Ishikawa (cell line): ENCODE data around the gene STEAP1.

Source experiments
- EP300 ChIP-seq: IDR thresholded peaks from 2 replicates; pipeline ENCODE4 v1.6.1; 2012; ENCODE audit warnings: borderline replicate concordance
- NFIC ChIP-seq: IDR thresholded peaks from 2 replicates; pipeline ENCODE4 v1.6.1; 2012
- TAF1 ChIP-seq: IDR thresholded peaks from 2 replicates; pipeline ENCODE4 v1.6.1; 2012; ENCODE audit warnings: low read depth, mild to moderate bottlenecking
- TEAD4 ChIP-seq: IDR thresholded peaks from 2 replicates; pipeline ENCODE4 v1.6.1; 2012
- YY1 ChIP-seq: IDR thresholded peaks from 2 replicates; pipeline ENCODE4 v1.6.1; 2012; ENCODE audit warnings: low read depth
- TF ChIP-seq, protein P1 (sequence below): IDR thresholded peaks from 2 replicates; pipeline ENCODE4 v1.6.1; 2012; ENCODE audit warnings: low read depth, mild to moderate bottlenecking
- TF ChIP-seq, protein P2 (sequence below): IDR thresholded peaks from 2 replicates; pipeline ENCODE4 v1.6.1; 2012

DNA sequence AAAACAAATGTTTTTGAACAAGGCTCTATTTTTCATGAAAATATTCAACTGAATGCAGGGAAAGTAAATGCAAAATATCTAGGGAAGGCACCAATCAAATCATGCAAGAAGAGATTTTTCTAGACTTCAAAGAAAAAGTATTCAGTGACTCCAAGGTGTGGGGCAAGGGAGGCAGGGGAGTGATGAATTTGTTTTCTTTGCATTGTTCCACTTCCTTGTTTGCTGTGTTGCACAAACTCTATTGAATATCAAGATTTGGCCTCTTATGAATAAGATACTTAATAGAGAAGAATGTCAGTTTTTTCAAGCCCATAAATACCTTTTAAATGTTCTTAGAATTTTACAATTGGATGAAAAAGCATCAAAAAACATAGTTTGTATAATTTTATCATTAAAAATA, 26.4 kb downstream of the STEAP1 start:
- TF ChIP-seq TAF1 = no peak
- no peak for TF ChIP-seq YY1
- TF ChIP-seq EP300 = no peak
- no peak for TF ChIP-seq NFIC
- TF ChIP-seq, protein P1, sequence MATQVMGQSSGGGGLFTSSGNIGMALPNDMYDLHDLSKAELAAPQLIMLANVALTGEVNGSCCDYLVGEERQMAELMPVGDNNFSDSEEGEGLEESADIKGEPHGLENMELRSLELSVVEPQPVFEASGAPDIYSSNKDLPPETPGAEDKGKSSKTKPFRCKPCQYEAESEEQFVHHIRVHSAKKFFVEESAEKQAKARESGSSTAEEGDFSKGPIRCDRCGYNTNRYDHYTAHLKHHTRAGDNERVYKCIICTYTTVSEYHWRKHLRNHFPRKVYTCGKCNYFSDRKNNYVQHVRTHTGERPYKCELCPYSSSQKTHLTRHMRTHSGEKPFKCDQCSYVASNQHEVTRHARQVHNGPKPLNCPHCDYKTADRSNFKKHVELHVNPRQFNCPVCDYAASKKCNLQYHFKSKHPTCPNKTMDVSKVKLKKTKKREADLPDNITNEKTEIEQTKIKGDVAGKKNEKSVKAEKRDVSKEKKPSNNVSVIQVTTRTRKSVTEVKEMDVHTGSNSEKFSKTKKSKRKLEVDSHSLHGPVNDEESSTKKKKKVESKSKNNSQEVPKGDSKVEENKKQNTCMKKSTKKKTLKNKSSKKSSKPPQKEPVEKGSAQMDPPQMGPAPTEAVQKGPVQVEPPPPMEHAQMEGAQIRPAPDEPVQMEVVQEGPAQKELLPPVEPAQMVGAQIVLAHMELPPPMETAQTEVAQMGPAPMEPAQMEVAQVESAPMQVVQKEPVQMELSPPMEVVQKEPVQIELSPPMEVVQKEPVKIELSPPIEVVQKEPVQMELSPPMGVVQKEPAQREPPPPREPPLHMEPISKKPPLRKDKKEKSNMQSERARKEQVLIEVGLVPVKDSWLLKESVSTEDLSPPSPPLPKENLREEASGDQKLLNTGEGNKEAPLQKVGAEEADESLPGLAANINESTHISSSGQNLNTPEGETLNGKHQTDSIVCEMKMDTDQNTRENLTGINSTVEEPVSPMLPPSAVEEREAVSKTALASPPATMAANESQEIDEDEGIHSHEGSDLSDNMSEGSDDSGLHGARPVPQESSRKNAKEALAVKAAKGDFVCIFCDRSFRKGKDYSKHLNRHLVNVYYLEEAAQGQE = no peak
- TF ChIP-seq, protein P2, sequence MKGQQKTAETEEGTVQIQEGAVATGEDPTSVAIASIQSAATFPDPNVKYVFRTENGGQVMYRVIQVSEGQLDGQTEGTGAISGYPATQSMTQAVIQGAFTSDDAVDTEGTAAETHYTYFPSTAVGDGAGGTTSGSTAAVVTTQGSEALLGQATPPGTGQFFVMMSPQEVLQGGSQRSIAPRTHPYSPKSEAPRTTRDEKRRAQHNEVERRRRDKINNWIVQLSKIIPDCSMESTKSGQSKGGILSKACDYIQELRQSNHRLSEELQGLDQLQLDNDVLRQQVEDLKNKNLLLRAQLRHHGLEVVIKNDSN = no peak
- no peak for TF ChIP-seq TEAD4
